HFFc6 (cell line): ENCODE measurements around the gene GARIN5A. TPM values are rescaled to one million over a fixed set of nuclear protein-coding genes. Genes with fewer than 3 reads are reported as not detected.

Experiments
- DNase-seq: peaks from one replicate; pipeline ENCODE4 v3.0.0-alpha.2; 2018
- H3K27ac Mint-ChIP-seq: 2 replicates; pipeline ENCODE4 v1.8.0; 2020; ENCODE audit warnings: mild to moderate bottlenecking, mixed read lengths
- H3K27me3 Mint-ChIP-seq: 2 replicates; pipeline ENCODE4 v1.8.0; 2021; ENCODE audit warnings: mild to moderate bottlenecking, moderate library complexity, mixed read lengths; ENCODE audit not compliant: insufficient read depth
- H3K36me3 Mint-ChIP-seq: 2 replicates; pipeline ENCODE4 v1.8.0; 2021; ENCODE audit warnings: low read depth, mixed read lengths
- H3K4me1 Mint-ChIP-seq: 2 replicates; pipeline ENCODE4 v1.8.0; 2020; ENCODE audit warnings: low read depth, mixed read lengths
- H3K4me3 Mint-ChIP-seq: 2 replicates; pipeline ENCODE4 v1.8.0; 2020; ENCODE audit warnings: mild to moderate bottlenecking, moderate library complexity, mixed read lengths
- H3K9me3 Mint-ChIP-seq: 2 replicates; pipeline ENCODE4 v1.8.0; 2020; ENCODE audit warnings: mild to moderate bottlenecking, mixed read lengths
- total RNA-seq, 6 experiments: library from RNA; stranded (reverse); fragmentation: NEBNext Ultra II Directional; extraction: Animal tissue kit (Norgen Biotek cat#: 25700); gene quantifications; 2 replicates in 1 of 6; 3 replicates in 5 of 6; pipeline ENCODE4 v1.2.3, GENCODE V29; 2021
- TF ChIP-seq, protein P1 (sequence below): fragments of 200-600 bp; sonication (generic); IDR thresholded peaks from 2 replicates; pipeline ENCODE4 v1.5.0; 2021; ENCODE audit warnings: antibody characterized with exemption, mild to moderate bottlenecking

Gene GARIN5A
- total RNA-seq, 6 experiments from 2014 or later: 0.16 to 1.5 (median 0.28) TPM; not detected in 1

DNA sequence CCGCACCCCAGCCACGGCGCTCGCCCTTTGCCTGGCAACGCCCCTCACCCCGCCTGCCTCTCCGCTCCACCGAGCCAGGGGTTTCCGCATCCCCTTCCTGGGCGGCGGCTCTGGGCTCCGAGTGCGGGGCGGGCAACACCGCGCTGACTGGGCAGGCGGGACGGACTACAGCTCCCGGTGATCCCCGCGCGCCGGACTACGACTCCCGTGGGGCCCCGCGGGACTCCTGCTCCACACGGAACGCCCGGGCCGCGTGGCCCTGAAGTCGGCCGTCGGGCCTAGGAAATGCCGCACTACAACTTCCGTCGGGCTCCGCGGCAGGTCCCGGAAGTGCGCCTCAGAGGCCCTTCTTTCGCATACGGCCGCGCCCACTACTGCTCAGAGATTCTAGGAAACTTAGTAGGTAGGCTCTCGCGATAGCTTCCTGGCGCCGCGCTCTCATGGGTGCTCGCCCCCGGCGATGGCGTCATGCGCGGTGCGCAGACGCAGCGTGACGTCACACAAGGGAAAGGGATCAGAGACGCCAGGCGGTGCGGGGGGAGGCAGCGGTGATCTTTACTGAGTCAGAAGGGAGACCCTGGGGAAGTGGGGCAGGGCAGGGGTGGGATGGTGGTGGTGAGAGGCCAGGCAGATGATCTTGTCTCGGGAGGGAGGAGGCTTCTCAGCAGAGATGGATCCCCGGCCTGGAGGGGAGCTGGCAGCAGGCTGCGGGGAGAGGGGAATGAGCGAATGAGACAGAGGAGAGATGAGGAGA is 34.6 kb upstream of the GARIN5A start, which contains the start of gene JOSD2:
JOSD2 (minus strand) TSS at position 123 of the 754 bp plus-strand sequence. CDS start 760 bp downstream, outside the sequence.
- H3K27ac Mint-ChIP-seq: peak within 1 kb of the TSS; percentile 98
- H3K36me3 Mint-ChIP-seq: no peaks in the 10 kb centered on the region
- H3K27me3 Mint-ChIP-seq: peaks cover 11% of the 10 kb centered on the region
- TF ChIP-seq, protein P1, sequence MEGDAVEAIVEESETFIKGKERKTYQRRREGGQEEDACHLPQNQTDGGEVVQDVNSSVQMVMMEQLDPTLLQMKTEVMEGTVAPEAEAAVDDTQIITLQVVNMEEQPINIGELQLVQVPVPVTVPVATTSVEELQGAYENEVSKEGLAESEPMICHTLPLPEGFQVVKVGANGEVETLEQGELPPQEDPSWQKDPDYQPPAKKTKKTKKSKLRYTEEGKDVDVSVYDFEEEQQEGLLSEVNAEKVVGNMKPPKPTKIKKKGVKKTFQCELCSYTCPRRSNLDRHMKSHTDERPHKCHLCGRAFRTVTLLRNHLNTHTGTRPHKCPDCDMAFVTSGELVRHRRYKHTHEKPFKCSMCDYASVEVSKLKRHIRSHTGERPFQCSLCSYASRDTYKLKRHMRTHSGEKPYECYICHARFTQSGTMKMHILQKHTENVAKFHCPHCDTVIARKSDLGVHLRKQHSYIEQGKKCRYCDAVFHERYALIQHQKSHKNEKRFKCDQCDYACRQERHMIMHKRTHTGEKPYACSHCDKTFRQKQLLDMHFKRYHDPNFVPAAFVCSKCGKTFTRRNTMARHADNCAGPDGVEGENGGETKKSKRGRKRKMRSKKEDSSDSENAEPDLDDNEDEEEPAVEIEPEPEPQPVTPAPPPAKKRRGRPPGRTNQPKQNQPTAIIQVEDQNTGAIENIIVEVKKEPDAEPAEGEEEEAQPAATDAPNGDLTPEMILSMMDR: peak; percentile 15; the same call in 1 of the 2 replicates
- H3K4me3 Mint-ChIP-seq: peak within 1 kb of the TSS; percentile 100
- H3K4me1 Mint-ChIP-seq: peaks cover 12% of the 10 kb centered on the region
- peak; percentile 99 for DNase-seq
- no peaks in the 10 kb centered on the region for H3K9me3 Mint-ChIP-seq

DNA sequence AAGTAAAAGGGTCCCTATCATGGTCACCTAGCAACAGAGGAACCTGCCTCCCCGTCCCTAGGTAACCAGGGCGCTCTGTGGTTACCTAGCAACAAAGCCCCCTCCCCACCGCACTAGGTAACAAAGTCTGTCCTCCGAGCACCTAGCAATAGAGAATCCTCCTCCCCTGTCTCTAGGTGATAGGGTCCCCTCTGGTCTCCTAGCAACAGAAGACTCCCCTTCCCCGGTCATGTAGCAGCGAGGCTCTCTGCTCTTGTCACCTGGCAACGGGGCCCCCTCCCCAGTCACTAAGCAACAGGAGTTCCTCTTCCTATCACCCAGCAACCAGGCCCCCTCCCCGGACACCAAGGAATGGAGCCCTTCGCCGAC is 34.0 kb upstream of the GARIN5A start:
- peak overlapping the region; percentile 98 for H3K27ac Mint-ChIP-seq
- peaks cover 12% of the 10 kb centered on the region for H3K4me1 Mint-ChIP-seq
- peaks cover 11% of the 10 kb centered on the region for H3K27me3 Mint-ChIP-seq
- TF ChIP-seq, protein P1: no peak
- peak overlapping the region; percentile 100 for H3K4me3 Mint-ChIP-seq
- DNase-seq: no peak
- H3K9me3 Mint-ChIP-seq: no peaks in the 10 kb centered on the region
- H3K36me3 Mint-ChIP-seq: no peaks in the 10 kb centered on the region

DNA sequence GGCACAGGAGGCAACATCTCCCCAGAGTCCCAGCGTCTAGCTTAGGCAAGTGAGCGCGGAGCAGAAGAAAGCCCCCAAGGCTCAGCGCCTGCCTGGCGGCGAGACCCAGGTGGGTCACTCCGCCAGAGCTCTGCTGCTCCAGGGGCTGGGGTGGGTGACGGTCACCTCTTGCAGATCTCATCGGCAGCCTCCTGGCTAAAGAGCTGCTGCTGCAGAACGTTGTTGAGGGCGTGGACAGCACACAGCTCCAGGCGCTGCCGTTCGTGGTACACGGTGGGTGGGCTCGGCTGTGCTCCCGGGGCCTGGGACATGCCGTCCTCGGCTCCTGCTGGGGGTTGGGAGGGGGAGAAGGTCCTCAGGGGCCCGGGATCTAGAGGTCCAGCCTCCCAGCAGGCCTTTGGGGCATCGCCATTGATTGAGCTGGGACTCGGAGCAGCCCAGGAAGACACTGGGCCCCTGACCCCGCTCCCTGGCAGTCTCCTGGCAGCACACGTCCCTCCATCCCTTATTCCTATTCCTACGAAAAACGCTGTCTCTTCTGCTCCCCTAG is 33.5 kb upstream of the GARIN5A start:
- peaks cover 12% of the 10 kb centered on the region for H3K4me1 Mint-ChIP-seq
- peaks cover 11% of the 10 kb centered on the region for H3K27me3 Mint-ChIP-seq
- H3K4me3 Mint-ChIP-seq: peak overlapping the region; percentile 100
- H3K36me3 Mint-ChIP-seq: no peaks in the 10 kb centered on the region
- DNase-seq: no peak
- TF ChIP-seq, protein P1: no peak
- H3K9me3 Mint-ChIP-seq: no peaks in the 10 kb centered on the region
- H3K27ac Mint-ChIP-seq: peak overlapping the region; percentile 98

DNA sequence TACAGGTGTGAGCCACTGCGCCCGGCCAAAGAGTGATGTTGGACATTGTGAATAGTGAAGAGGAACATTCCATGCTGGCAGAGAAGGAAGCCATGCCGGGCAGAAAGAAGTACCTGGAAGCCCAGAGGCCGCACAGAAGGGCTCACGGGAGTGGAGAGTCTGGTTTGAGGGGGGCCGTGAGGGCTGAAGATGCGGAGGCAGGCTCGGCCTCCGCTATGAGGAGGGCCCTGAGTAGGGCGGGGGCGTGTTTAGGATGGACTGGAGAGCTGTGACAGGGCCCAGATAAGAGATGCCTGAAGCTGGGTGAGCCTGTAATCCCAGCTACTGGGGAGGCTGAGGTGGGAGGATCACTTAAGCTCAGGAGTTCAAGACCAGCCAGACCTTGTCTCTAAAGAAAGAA is 32.7 kb upstream of the GARIN5A start:
- peak overlapping the region; percentile 100 for H3K4me3 Mint-ChIP-seq
- TF ChIP-seq, protein P1: no peak
- DNase-seq: no peak
- peaks cover 10% of the 10 kb centered on the region for H3K27me3 Mint-ChIP-seq
- H3K36me3 Mint-ChIP-seq: no peaks in the 10 kb centered on the region
- peak overlapping the region; percentile 11 for H3K27ac Mint-ChIP-seq
- H3K9me3 Mint-ChIP-seq: no peaks in the 10 kb centered on the region
- peaks cover 12% of the 10 kb centered on the region for H3K4me1 Mint-ChIP-seq

DNA sequence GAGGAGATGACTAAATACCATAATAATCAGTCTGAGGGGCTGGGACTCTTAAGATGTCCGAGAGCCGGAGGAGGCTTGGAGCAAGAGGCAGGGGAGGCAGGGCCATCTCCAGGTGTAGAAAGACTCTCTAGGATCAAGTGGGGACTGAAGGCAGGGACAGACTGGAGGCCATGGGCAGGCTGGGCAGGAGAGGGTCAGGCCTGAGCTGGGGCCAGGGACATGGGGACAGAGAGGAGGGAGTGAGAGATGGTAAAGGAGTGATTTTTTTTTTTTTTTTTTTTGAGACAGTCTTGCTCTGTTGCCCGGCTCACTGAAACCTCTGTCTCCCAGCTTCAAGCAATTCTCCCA is 32.2 kb upstream of the GARIN5A start:
- Mint-ChIP-seq H3K4me1 (peaks cover 12% of the 10 kb centered on the region), H3K27ac (no peak overlapping the region), H3K27me3 (peaks cover 8% of the 10 kb centered on the region), H3K4me3 (0 out of 2 replicates have a peak overlapping the region, but pooled peaks have one; percentile 29), H3K9me3 (no peaks in the 10 kb centered on the region), H3K36me3 (no peaks in the 10 kb centered on the region)
- TF ChIP-seq, protein P1: no peak
- DNase-seq: no peak
